Nephron progenitor cell (in vitro differentiated cells): ENCODE measurements around the gene BTBD18.

Experiments
- DNase-seq: peaks from one replicate; pipeline ENCODE4 v3.0.0; 2021
- H3K27ac Mint-ChIP-seq: 2 replicates; pipeline ENCODE4 v1.8.0; 2021; ENCODE audit warnings: mild to moderate bottlenecking, moderate library complexity, mixed read lengths
- H3K27me3 Mint-ChIP-seq: 2 replicates; pipeline ENCODE4 v1.8.0; 2021; ENCODE audit warnings: mild to moderate bottlenecking, low read depth, mixed read lengths; ENCODE audit not compliant: poor library complexity
- H3K36me3 Mint-ChIP-seq: 2 replicates; pipeline ENCODE4 v1.8.0; 2021; ENCODE audit warnings: low read depth, mixed read lengths
- H3K4me1 Mint-ChIP-seq: 2 replicates; pipeline ENCODE4 v1.8.0; 2021; ENCODE audit warnings: mixed read lengths
- H3K4me3 Mint-ChIP-seq: 2 replicates; pipeline ENCODE4 v1.8.0; 2021; ENCODE audit warnings: mild to moderate bottlenecking, moderate library complexity, mixed read lengths
- H3K9me3 Mint-ChIP-seq: 2 replicates; pipeline ENCODE4 v1.8.0; 2021; ENCODE audit warnings: mild to moderate bottlenecking, moderate library complexity, mixed read lengths
- CTCF ChIP-seq: fragments of 200-600 bp; sonication (generic); IDR thresholded peaks from 2 replicates; pipeline ENCODE4 v1.5.0; 2021; ENCODE audit warnings: antibody characterized with exemption

The BTBD18 gene

DNA sequence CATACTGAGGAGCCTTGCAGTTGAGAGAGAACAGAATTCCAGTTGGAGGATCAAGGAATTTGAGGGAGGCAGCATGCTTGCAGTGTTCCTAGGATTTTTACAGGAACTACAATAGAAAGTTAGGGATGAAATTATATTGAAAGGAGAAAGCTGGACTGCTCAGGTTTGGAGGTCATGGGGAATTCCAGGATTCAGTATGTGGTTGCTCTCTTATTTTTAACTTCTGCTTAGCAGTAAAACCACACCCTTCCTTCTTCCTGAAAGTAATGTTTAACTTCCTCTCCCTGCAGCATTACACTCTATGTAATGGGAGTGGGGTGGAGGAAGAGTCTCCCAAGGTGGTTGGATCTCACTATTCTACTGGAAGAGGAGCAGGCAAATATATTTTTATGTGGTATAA, 41.3 kb upstream of the BTBD18 start:
- Mint-ChIP-seq H3K27ac (no peak overlapping the region), H3K36me3 (peaks cover 72% of the 10 kb centered on the region), H3K4me1 (peaks cover 12% of the 10 kb centered on the region), H3K27me3 (peaks cover 4% of the 10 kb centered on the region), H3K9me3 (no peaks in the 10 kb centered on the region), H3K4me3 (no peak overlapping the region)
- no peak for DNase-seq
- TF ChIP-seq CTCF = no peak

GRCh38 chr11:57792060-57792541, 40.5 kb upstream of the BTBD18 start:
- no peak overlapping the region for H3K27ac Mint-ChIP-seq
- DNase-seq = no peak
- H3K4me3 Mint-ChIP-seq = no peak overlapping the region
- TF ChIP-seq CTCF = no peak
- H3K9me3 Mint-ChIP-seq = no peaks in the 10 kb centered on the region
- peaks cover 4% of the 10 kb centered on the region for H3K27me3 Mint-ChIP-seq
- peaks cover 20% of the 10 kb centered on the region for H3K4me1 Mint-ChIP-seq
- peaks cover 70% of the 10 kb centered on the region for H3K36me3 Mint-ChIP-seq

DNA sequence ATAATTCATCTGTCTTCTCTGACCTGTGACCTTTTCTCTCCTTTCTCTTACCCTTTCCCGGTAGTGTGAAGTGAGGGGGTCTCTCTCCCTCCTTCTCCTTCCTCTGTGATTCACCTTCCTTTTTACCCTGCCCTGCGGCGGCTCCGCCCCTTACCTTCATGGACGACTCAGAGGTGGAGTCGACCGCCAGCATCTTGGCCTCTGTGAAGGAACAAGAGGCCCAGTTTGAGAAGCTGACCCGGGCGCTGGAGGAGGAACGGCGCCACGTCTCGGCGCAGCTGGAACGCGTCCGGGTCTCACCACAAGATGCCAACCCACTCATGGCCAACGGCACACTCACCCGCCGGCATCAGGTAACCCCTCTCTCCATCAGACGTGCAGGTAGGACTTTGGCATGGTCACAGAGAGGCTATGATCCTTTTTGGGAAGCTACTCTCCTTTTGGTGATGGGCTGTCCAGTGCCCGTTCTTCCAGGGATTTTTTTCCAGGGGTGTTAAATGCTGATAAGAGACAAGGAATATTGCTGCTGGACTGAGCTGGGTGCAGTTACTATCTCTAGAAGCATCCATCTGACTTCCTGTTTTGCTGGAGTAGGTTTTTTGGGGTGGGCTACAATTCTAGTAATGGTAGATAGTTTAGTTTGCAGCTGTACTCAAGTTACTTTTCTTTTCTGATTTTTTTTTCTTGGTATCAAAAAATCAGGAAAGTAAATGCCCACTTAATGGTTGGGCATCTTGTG, 39.9 kb upstream of the BTBD18 start:
- TF ChIP-seq CTCF = no peak
- peaks cover 70% of the 10 kb centered on the region for H3K36me3 Mint-ChIP-seq
- no peak for DNase-seq
- no peaks in the 10 kb centered on the region for H3K9me3 Mint-ChIP-seq
- H3K4me3 Mint-ChIP-seq = no peak overlapping the region
- no peak overlapping the region for H3K27ac Mint-ChIP-seq
- H3K27me3 Mint-ChIP-seq = peaks cover 4% of the 10 kb centered on the region
- peaks cover 26% of the 10 kb centered on the region for H3K4me1 Mint-ChIP-seq

- DNase-seq = no peak
- no peak for TF ChIP-seq CTCF
- H3K4me1 Mint-ChIP-seq = peaks cover 30% of the 10 kb centered on the region
- no peak overlapping the region for H3K27ac Mint-ChIP-seq
- peaks cover 59% of the 10 kb centered on the region for H3K36me3 Mint-ChIP-seq
- no peaks in the 10 kb centered on the region for H3K9me3 Mint-ChIP-seq
- H3K27me3 Mint-ChIP-seq = peaks cover 4% of the 10 kb centered on the region
- H3K4me3 Mint-ChIP-seq = no peak overlapping the region
Measured at GRCh38 chr11:57788703-57789088, 37.1 kb upstream of the BTBD18 start.

GRCh38 chr11:57787920-57788702, 36.5 kb upstream of the BTBD18 start:
- Mint-ChIP-seq H3K4me3 (no peak overlapping the region), H3K27ac (no peak overlapping the region), H3K9me3 (no peaks in the 10 kb centered on the region), H3K27me3 (peaks cover 4% of the 10 kb centered on the region), H3K36me3 (peaks cover 53% of the 10 kb centered on the region), H3K4me1 (peaks cover 30% of the 10 kb centered on the region)
- no peak for TF ChIP-seq CTCF
- DNase-seq = no peak
